ENCODE data around the gene ADGRG6.

GRCh38 chr6:142303176-142303533 is 1.3 kb downstream of the ADGRG6 start:
- TF ChIP-seq CTCF (IDR thresholded peaks at IDR 0.05) (no peak), POLR2A (IDR thresholded peaks at IDR 0.05) (no peak)
